ENCODE data around the gene XRCC3. TPM values are rescaled to one million over a fixed set of nuclear protein-coding genes. Genes with fewer than 3 reads are reported as not detected.

XRCC3 gene
- total RNA-seq, 1 donor from 2014 or later = 6.9 TPM

DNA sequence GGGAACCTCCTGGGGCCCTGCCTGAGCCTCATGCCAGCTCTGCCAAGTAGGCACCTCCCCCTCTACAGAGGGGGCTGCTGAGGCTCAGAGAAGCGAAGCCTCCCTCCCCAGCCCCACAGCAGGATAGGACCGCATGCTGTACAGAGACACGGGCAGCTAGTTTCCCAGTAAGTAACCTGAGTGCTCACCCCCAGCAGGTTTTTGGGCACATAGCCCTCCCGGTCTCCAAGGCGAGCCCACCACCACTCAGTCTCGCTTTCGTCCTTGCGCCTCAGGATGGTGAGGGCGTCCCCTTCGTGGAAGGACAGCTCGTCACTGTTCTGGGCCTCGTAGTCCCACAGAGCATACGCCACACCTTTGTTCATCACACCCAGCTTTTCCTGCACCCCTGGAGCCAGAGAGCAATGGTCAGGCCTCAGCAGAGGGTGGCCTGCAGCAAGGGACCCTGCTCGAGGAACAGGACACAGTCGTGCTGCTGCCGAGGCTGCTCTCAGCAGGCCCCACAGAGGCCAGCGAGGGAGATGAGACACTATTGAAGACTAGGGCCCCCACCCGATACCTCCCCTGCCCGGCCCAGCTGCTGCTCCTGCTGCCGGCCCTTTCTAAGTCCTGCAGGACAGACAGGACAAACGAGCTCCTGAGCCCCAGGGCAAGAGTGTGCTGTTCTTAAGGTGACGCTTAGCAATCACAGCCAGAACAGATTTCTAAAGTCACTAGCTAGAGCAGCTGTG is 20.7 kb upstream of the XRCC3 start:
- DNase-seq (ENCODE audit: extremely low spot score in 2 of 2) = no peak
- peak overlapping the region; percentile 73 for H3K27ac ChIP-seq
- no peak overlapping the region for H3K4me3 ChIP-seq
- intact Hi-C loops (cut with DNase I) = no loop called here
- peaks cover 0 to 22% of the 10 kb centered on the region in 2 donors for H3K36me3 ChIP-seq
- no peaks in the 10 kb centered on the region for H3K27me3 ChIP-seq
- H3K9me3 ChIP-seq = no peaks in the 10 kb centered on the region
- TF ChIP-seq POLR2AphosphoS5 (IDR thresholded peaks at IDR 0.05; ENCODE audit: insufficient read depth in 1 of 2, low read depth in 1 of 2) (no peak), POLR2A (IDR thresholded peaks at IDR 0.05) (no peak), CTCF (IDR thresholded peaks at IDR 0.05) (no peak)
- H3K4me1 ChIP-seq = peaks cover 52% of the 10 kb centered on the region

DNA sequence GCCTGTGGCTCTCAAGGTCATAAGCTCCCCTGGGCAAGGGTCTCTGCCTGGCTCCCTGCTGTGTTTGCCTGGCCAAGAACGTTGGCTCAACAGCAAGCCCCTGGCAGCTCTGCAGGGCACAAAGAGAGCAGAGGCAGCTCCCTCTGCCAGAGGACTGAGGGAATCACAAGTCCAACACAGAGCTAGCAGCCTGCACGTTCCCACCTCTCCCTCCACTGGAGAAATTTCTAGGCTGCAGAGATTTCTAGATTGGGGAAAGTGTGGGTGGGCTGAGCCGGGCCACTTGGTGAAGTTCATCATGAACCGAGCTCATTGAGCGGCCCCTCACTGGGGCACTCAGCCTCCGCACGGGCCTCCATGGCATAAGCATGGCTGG is 20.2 kb upstream of the XRCC3 start:
- peaks cover 0 to 26% of the 10 kb centered on the region in 2 donors for H3K36me3 ChIP-seq
- no peak for DNase-seq (ENCODE audit: extremely low spot score in 2 of 2)
- no peak overlapping the region for H3K4me3 ChIP-seq
- intact Hi-C loops (cut with DNase I) = no loop called here
- H3K27me3 ChIP-seq = no peaks in the 10 kb centered on the region
- peaks cover 57% of the 10 kb centered on the region for H3K4me1 ChIP-seq
- peak overlapping the region; percentile 73 for H3K27ac ChIP-seq
- no peaks in the 10 kb centered on the region for H3K9me3 ChIP-seq
- TF ChIP-seq POLR2A (IDR thresholded peaks at IDR 0.05) = no peak
- TF ChIP-seq CTCF (IDR thresholded peaks at IDR 0.05) = no peak
- no peak for TF ChIP-seq POLR2AphosphoS5 (IDR thresholded peaks at IDR 0.05; ENCODE audit: insufficient read depth in 1 of 2, low read depth in 1 of 2)

- Histone ChIP-seq H3K9me3 (no peaks in the 10 kb centered on the region), H3K27me3 (no peaks in the 10 kb centered on the region), H3K4me3 (no peak overlapping the region), H3K36me3 (peaks cover 0 to 30% of the 10 kb centered on the region in 2 donors), H3K4me1 (peaks cover 61% of the 10 kb centered on the region), H3K27ac (no peak overlapping the region)
- intact Hi-C loops (cut with DNase I) = no loop called here
- TF ChIP-seq POLR2A (IDR thresholded peaks at IDR 0.05) (no peak), CTCF (IDR thresholded peaks at IDR 0.05) (no peak), POLR2AphosphoS5 (IDR thresholded peaks at IDR 0.05; ENCODE audit: insufficient read depth in 1 of 2, low read depth in 1 of 2) (no peak)
- DNase-seq (ENCODE audit: extremely low spot score in 2 of 2) = no peak
Measured at GRCh38 chr14:103735022-103735421, 19.8 kb upstream of the XRCC3 start.

GRCh38 chr14:103734081-103734888 is 19.0 kb upstream of the XRCC3 start:
- Histone ChIP-seq H3K27ac (no peak overlapping the region), H3K4me1 (peaks cover 67% of the 10 kb centered on the region), H3K27me3 (no peaks in the 10 kb centered on the region), H3K4me3 (no peak overlapping the region), H3K9me3 (no peaks in the 10 kb centered on the region), H3K36me3 (peaks cover 0 to 37% of the 10 kb centered on the region in 2 donors)
- intact Hi-C loops (cut with DNase I) = no loop called here
- no peak for DNase-seq (ENCODE audit: extremely low spot score in 2 of 2)
- no peak for TF ChIP-seq POLR2A (IDR thresholded peaks at IDR 0.05)
- no peak for TF ChIP-seq CTCF (IDR thresholded peaks at IDR 0.05)
- no peak for TF ChIP-seq POLR2AphosphoS5 (IDR thresholded peaks at IDR 0.05; ENCODE audit: insufficient read depth in 1 of 2, low read depth in 1 of 2)

GRCh38 chr14:103733651-103734050 is 18.4 kb upstream of the XRCC3 start:
- intact Hi-C loops (cut with DNase I) = no loop called here
- peaks cover 0 to 41% of the 10 kb centered on the region in 2 donors for H3K36me3 ChIP-seq
- TF ChIP-seq POLR2A (IDR thresholded peaks at IDR 0.05) = no peak
- no peak for TF ChIP-seq POLR2AphosphoS5 (IDR thresholded peaks at IDR 0.05; ENCODE audit: insufficient read depth in 1 of 2, low read depth in 1 of 2)
- no peak for TF ChIP-seq CTCF (IDR thresholded peaks at IDR 0.05)
- H3K27me3 ChIP-seq = no peaks in the 10 kb centered on the region
- no peak overlapping the region for H3K4me3 ChIP-seq
- DNase-seq (ENCODE audit: extremely low spot score in 2 of 2) = no peak
- peaks cover 67% of the 10 kb centered on the region for H3K4me1 ChIP-seq
- H3K9me3 ChIP-seq = no peaks in the 10 kb centered on the region
- no peak overlapping the region for H3K27ac ChIP-seq

Data from vagina (tissue), 2 donors.